Bronchial epithelial cell (primary cell): Measurements from ENCODE around the gene PYGO1. TPM values are rescaled to one million over a fixed set of nuclear protein-coding genes. Genes with fewer than 3 reads are reported as not detected.
A peak's percentile ranks its signal among the peaks of the same experiment; 100 is the strongest.
"Not testable (repeated sequence)": the region's sequence is repeated elsewhere in the genome, so short reads cannot be mapped to it uniquely, and the experiment has no call there.

Experiments
- DNase-seq: peaks from one replicate; pipeline ENCODE4 v3.0.0-alpha.2; 2010; ENCODE audit warnings: low read depth
- FAIRE-seq: peaks from 2 replicates; lab custom pipeline; 2011; peaks lifted over from hg19 to GRCh38; lab: Jason Lieb, UNC
- H3K27me3 ChIP-seq: 2 replicates; pipeline ENCODE4 v1.5.1; 2011; ENCODE audit warnings: low read length; ENCODE audit not compliant: control insufficient read depth, insufficient read depth
- H3K36me3 ChIP-seq: 2 replicates; pipeline ENCODE4 v1.5.1; 2011; ENCODE audit warnings: low read length; ENCODE audit not compliant: control insufficient read depth, insufficient read depth
- H3K4me3 ChIP-seq: 2 replicates; pipeline ENCODE4 v1.5.1; 2011; ENCODE audit warnings: mild to moderate bottlenecking, low read depth, low read length, control low read depth
- CTCF ChIP-seq: IDR thresholded peaks from 2 replicates; pipeline ENCODE4 v1.5.1; 2011; ENCODE audit warnings: mild to moderate bottlenecking, moderate library complexity, low read length, control low read depth, inconsistent platforms; ENCODE audit not compliant: insufficient read depth, severe bottlenecking
- total RNA-seq: library from RNA; depleted of rRNA; stranded (reverse); fragments of >200 nt; gene quantifications from 2 replicates; pipeline ENCODE4 v1.2.1, GENCODE V29; 2014

The PYGO1 gene
- total RNA-seq, 1 donor from 2014 or later = 1.1 TPM

GRCh38 chr15:55515991-55516776 lies 72.0 kb downstream of the PYGO1 start:
- no peaks in the 10 kb centered on the region for H3K36me3 ChIP-seq
- H3K27me3 ChIP-seq = no peaks in the 10 kb centered on the region
- TF ChIP-seq CTCF = no peak
- FAIRE-seq (no peak), DNase-seq (no peak)
- H3K4me3 ChIP-seq = no peak overlapping the region

GRCh38 chr15:55515491-55515890 lies 72.7 kb downstream of the PYGO1 start:
- Histone ChIP-seq H3K36me3 (no peaks in the 10 kb centered on the region), H3K27me3 (no peaks in the 10 kb centered on the region), H3K4me3 (no peak overlapping the region)
- FAIRE-seq (no peak), DNase-seq (no peak)
- no peak for TF ChIP-seq CTCF

- no peaks in the 10 kb centered on the region for H3K27me3 ChIP-seq
- no peaks in the 10 kb centered on the region for H3K36me3 ChIP-seq
- H3K4me3 ChIP-seq = peak overlapping the region; percentile 14
- no peak for TF ChIP-seq CTCF
- DNase-seq = peak; percentile 77
- no peak for FAIRE-seq
Measured at GRCh38 chr15:55514414-55514850, 73.7 kb downstream of the PYGO1 start.

- H3K4me3 ChIP-seq = peak overlapping the region; percentile 14
- TF ChIP-seq CTCF = peak; percentile 59
- FAIRE-seq, H3K36me3 ChIP-seq, H3K27me3 ChIP-seq: not testable (repeated sequence)
- peak; percentile 59 for DNase-seq
Measured at GRCh38 chr15:55513621-55514413, 74.3 kb downstream of the PYGO1 start.

- DNase-seq (no peak), FAIRE-seq (no peak)
- TF ChIP-seq CTCF = no peak
- Histone ChIP-seq H3K4me3 (peak overlapping the region; percentile 10), H3K27me3 (no peaks in the 10 kb centered on the region), H3K36me3 (no peaks in the 10 kb centered on the region)
Measured at GRCh38 chr15:55513152-55513551, 75.0 kb downstream of the PYGO1 start.
